Measurements from ENCODE around the gene AMFR. TPM values are rescaled to one million over a fixed set of nuclear protein-coding genes. Genes with fewer than 3 reads are reported as not detected.

The AMFR gene
- total RNA-seq, 1 donor from 2014 or later = 199 TPM

Other genes starting within 250 kb of the AMFR start
- gene GNAO1, start 234.1 kb downstream of the AMFR start, total RNA-seq (ENCODE audit: insufficient read depth, low replicate concordance) = 7.9 TPM
- 68.4 TPM for gene NUDT21, start 25.8 kb upstream of the AMFR start, total RNA-seq (ENCODE audit: insufficient read depth, low replicate concordance)
- 10.6 TPM for gene OGFOD1, start 26.0 kb upstream of the AMFR start, total RNA-seq (ENCODE audit: insufficient read depth, low replicate concordance)
- gene BBS2, start 94.5 kb upstream of the AMFR start, total RNA-seq (ENCODE audit: insufficient read depth, low replicate concordance) = 52.7 TPM
- gene MT4, start 139.5 kb upstream of the AMFR start, total RNA-seq (ENCODE audit: insufficient read depth, low replicate concordance) = not detected
- not detected for gene MT3, start 164.0 kb upstream of the AMFR start, total RNA-seq (ENCODE audit: insufficient read depth, low replicate concordance)
- 12.0 TPM for gene MT2A, start 183.0 kb upstream of the AMFR start, total RNA-seq (ENCODE audit: insufficient read depth, low replicate concordance)
- 47.4 TPM for gene MT1E, start 200.2 kb upstream of the AMFR start, total RNA-seq (ENCODE audit: insufficient read depth, low replicate concordance)
- gene MT1M, start 207.1 kb upstream of the AMFR start, total RNA-seq (ENCODE audit: insufficient read depth, low replicate concordance) = not detected
- gene MT1A, start 213.1 kb upstream of the AMFR start, total RNA-seq (ENCODE audit: insufficient read depth, low replicate concordance) = not detected
- gene MT1B, start 226.3 kb upstream of the AMFR start, total RNA-seq (ENCODE audit: insufficient read depth, low replicate concordance) = not detected
- gene MT1F, start 232.4 kb upstream of the AMFR start, total RNA-seq (ENCODE audit: insufficient read depth, low replicate concordance) = 6.5 TPM
- gene MT1G, start 242.5 kb upstream of the AMFR start, total RNA-seq (ENCODE audit: insufficient read depth, low replicate concordance) = not detected
- 13.0 TPM for gene MT1H, start 244.3 kb upstream of the AMFR start, total RNA-seq (ENCODE audit: insufficient read depth, low replicate concordance)